Measurements from ENCODE around the gene SEPTIN11.

The SEPTIN11 gene

GRCh38 chr4:76982638-76983584, 33.4 kb downstream of the SEPTIN11 start:
- DNase-seq, result no peak

- DNase-seq, result no peak
Observed at GRCh38 chr4:76984127-76984526, 34.6 kb downstream of the SEPTIN11 start.

- no peak for DNase-seq
Observed at GRCh38 chr4:76984788-76985211, 35.2 kb downstream of the SEPTIN11 start.

GRCh38 chr4:76987153-76987591, 37.6 kb downstream of the SEPTIN11 start:
- DNase-seq, result no peak

GRCh38 chr4:76987685-76988084, 38.1 kb downstream of the SEPTIN11 start:
- no peak for DNase-seq

- no peak for DNase-seq
Observed at GRCh38 chr4:76989391-76990061, 40.0 kb downstream of the SEPTIN11 start.

GRCh38 chr4:76990288-76991080, 40.9 kb downstream of the SEPTIN11 start:
- DNase-seq, result no peak

GRCh38 chr4:76991161-76991660, 41.7 kb downstream of the SEPTIN11 start:
- DNase-seq, result no peak

GRCh38 chr4:76993787-76994641, 44.5 kb downstream of the SEPTIN11 start:
- DNase-seq, result no peak

- DNase-seq, result no peak
Observed at GRCh38 chr4:76995776-76996175, 46.2 kb downstream of the SEPTIN11 start.

GRCh38 chr4:76996445-76996844, 46.9 kb downstream of the SEPTIN11 start:
- no peak for DNase-seq

- DNase-seq, result no peak
Observed at GRCh38 chr4:76997077-76997476, 47.5 kb downstream of the SEPTIN11 start.

GRCh38 chr4:76997532-76997931, 48.0 kb downstream of the SEPTIN11 start:
- DNase-seq, result no peak

GRCh38 chr4:76998251-76998901, 48.8 kb downstream of the SEPTIN11 start:
- no peak for DNase-seq

All from NCI-H1105 treated with DMSO at 0.1 percent for 48 hours (cell line).